Measurements from ENCODE around the gene VOPP1.

VOPP1 gene

DNA sequence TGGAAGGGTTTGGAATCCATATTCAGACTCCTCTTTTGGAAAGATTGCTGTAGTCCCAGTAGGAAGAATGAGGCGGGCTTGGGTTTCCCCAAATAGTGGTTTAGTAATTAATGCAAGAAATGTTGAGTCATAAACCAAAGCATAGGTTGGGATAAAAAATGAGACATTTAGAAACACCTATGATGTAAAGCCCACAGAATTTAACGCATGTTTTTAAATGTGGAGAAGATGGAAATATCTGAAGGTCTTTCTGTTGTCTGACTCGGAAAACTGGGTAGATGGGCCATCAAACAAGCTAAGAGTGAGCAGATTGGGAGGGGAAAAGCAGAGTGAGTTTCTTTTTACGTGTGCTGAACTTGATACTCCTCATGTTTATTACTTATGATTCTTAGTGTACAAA, 145.0 kb downstream of the VOPP1 start:
- DNase-seq, result no peak

DNA sequence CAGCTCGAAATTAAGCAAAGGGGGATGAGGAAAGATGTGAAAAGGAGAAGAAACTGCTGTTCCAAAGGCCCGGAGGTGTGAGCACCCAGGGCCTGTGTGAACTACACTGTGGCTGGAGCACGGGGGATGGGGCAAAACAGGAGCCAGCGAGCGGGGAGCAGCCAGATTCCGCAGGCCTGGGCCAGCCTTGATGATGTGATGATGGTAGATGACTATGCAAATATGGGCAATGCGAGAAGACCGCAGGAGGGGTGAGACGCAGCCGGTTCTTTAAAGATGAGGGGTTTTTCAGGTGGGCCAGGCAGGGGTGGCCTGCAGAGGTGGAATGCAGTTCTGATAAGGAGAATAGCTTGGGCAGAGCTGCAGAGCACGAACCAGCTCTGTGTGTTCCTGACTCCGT, 145.6 kb downstream of the VOPP1 start:
- no peak for DNase-seq

DNA sequence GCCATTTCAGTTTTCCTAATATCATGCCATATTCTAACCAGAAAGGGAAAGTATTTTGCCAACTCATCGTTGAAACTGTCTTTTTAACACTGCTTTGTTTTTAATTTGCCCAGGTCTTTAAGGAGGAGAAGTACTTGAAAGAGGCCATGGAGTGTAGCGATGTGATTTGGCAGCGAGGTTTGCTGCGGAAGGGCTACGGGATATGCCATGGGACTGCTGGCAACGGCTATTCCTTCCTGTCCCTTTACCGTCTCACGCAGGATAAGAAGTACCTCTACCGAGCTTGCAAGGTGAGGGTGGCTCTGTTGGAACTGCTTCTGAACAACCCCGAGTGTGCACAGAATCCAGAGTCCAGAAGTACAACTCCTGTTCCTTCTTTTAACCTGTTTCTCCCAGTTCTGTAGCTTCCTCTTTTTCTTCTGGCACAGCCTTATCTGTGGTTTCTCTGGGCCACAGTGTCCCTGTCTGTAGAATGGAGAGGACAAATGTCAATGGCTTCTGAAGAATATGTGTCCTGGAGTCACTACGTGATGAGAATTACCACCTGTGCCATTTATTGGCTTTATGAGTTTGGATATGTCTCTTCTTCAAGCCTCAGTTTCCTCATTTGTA, 147.1 kb downstream of the VOPP1 start:
- peak; percentile 54 for DNase-seq

DNA sequence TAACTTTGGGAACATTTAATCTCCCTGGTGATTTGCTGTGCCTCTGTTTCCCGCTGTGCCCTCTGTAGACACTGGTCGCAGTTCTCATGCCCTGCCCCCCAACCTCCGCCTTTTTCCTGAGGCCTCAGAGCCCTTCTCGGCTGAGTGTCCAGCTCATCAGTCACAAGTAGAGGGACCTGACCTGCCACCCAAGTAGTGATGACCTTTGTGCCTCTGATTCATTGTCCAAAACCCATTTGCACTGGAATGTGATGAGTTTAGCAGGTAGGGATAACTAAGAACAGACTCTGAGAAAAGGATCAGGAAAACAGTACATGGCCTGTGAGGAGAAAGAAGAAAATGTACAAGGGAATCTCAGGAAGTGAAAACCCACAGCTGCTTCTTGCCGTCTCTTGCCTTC, 148.4 kb downstream of the VOPP1 start:
- no peak for DNase-seq

DNA sequence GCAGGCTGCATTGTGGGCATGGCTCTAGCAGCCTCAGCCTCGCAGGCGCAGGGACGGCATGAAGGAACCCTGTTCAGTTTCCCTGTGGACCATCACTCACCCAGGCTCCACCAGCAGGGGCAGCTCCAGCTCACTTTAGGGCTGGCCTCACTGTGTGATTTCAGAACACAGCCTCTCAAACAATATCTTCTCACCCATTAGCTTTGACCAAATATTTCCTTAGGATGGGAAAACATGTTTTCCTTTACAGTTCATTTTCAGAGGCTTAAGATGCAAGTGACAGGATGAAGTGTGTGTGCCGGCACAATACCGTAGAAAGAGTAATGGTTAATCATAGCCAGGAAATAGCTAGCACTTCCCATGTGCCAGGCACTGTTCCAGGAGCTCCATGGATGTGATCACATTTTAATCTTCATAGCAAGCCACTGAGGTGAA, 149.0 kb downstream of the VOPP1 start:
- no peak for DNase-seq
